SKM-1 treated with dmso at 0.1 percent for 144 hours (cell line): ENCODE measurements around the gene OGFR.

ENCODE experiments used
- DNase-seq: peaks from one replicate; lab custom pipeline; 2025; ENCODE audit not compliant: unreplicated experiment; lab: John Stamatoyannopoulos, UW

The OGFR gene

DNA sequence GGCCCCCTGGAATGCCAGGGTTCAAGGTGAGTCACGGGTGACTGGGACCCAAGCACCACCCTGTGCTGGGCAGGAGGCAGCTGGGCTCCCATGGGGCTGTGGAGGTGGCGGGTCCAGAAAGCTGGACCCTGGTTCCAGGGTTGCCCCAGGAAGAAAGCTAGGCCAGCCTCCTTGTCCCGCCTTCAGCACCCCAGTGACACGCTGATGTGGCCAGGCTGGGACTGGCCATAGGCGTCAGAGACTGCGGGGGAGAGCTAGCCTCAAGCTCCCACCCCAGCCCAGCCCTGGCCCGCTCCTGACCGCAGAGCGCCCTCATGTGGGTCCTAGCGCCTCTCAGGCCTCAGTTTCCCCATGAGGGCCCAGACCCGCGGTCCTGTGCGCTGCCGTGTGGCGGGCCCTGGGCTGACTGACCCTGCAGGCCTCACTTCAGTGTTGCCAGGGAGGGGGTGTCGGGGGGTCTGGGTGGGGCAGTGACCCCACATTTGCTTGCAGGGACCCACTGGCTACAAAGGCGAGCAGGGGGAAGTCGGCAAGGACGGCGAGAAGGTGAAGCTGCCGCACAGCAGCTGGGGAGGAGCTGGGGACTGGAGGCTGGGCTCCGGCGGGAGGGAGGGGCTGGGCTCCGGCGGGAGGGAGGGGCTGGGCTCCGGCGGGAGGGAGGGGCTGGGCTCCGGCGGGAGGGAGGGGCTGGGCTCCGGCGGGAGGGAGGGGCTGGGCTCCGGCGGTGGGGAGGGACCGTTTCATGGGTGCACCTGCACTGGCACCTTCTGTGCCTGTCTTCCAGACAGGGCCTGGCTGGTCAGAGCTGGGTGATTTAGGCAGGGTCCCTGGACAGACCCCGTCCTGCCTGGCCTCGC lies 20.1 kb downstream of the OGFR start:
- peak; percentile 50 for DNase-seq

DNA sequence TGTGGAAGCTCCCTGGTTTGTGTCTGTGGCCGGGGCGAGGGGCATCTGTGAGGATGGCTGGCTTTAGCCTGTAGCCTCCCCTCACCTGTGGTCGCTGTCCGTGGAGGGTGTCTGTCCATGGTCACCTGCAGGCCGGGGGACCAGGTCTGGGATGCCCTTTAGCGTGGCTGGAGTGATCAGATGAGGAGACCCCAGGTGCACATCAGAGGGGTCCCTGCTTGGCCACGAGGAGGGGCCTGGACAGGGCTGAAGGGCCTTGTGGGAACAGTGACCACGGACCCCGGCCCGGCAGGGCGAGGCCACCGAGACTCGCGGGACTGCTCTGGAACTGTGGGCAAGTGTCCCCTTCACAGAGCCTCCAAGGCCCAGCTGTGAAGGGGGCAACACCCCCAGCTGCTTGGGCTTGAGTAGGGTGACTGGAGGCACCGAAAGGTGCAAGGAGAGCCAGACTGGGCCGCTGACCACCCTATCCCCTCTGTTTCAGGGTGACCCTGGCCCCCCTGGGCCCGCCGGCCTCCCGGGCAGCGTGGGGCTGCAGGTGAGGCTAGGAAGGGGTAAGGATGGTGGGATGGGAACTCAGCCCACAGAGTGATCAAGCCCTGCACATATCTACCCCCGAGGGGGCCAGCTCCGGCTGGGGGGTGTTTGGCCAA lies 20.8 kb downstream of the OGFR start:
- DNase-seq: no peak

DNA sequence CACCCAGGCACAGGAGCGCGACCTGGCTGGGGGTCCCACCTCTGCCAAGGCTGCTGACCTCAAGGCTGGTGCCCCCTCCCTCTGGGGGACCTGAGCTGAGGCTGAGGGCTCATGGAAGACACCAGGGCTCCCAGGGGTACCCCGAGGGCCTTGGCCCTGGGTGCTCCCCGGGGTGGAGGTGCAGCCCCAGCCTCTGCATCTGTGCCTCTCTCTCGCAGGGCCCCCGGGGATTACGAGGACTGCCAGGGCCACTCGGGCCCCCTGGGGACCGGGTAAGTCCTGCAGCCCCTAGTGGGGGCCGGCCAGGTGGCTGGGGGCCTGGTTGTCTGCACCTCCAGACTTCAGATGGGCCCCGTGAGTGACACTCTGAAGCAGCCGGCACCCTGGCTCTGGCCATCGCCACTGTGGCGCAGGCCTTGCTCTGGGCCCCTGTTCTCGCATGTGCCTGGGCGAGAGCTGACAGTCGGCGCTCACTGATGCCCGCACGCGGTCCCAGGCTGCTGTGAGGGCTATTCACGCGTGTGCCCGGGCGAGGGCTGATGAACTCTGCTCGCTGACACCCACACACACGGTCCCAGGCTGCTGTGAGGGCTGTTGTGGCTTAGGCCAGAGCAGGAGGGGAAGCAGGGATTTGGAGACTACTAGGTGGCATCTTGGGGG lies 21.5 kb downstream of the OGFR start:
- no peak for DNase-seq

DNA sequence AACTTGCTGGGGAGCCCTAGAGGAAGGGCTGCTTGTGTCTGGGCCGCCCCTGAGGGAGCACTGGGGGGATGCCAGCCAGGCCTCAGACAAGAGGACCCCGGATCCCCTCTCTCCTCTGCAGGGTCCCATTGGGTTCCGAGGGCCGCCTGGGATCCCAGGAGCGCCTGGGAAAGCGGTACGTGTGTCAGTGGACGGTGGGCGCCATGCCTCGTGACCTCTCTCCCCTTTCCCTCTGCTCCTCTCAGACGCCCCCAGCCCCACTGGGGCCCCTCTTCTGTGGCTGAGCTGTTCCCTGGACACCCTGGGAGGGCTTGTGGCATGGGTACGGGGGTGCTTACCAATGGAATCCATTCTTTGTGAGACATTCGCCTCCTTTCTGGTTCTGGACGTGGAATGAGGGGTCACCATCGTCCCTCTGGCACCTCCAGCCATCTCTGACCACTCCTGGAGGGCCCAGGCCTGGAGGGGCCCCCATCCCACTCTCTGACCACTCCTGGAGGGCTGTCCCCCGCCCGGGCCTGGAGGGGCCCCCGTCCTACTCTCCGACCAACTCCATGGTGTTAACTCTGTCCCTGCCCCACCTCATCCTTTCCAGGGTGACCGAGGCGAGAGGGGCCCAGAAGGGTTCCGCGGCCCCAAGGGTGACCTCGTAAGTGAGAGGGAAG lies 22.1 kb downstream of the OGFR start:
- no peak for DNase-seq

DNA sequence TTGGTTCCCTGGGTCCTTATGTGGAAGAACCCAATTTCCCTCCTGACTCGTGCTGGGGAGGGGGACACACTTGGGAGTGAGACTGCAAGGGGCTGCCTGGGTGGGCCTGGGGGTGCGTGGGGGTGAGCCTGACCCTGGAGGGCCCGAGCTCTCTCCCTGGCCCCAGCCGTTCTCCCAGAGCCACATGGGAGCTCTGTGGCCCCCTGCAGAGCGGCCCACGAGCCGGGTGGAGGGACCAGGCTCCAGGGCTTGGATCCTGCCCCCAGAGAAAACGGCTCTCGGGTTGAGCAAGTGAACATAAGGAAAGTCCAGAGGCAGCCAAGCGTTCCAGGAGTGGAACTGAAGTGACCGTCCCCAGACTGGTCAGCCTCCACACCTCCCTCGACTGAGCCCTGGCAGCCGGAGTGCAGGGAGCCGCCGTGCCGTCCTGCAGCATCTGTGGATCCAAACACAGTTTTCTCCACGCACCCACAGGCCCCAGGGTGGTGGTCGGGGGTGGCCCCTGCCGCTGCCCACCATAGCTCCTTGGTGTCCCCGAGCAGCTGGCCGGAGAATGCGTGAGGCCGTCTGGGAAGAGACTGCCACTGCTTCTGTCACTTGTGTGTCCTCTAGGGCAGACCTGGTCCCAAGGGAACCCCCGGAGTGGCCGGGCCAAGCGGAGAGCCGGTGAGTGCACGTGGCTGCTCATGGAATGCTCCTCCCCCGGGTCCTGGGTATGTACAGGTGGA lies 22.8 kb downstream of the OGFR start:
- DNase-seq: no peak

DNA sequence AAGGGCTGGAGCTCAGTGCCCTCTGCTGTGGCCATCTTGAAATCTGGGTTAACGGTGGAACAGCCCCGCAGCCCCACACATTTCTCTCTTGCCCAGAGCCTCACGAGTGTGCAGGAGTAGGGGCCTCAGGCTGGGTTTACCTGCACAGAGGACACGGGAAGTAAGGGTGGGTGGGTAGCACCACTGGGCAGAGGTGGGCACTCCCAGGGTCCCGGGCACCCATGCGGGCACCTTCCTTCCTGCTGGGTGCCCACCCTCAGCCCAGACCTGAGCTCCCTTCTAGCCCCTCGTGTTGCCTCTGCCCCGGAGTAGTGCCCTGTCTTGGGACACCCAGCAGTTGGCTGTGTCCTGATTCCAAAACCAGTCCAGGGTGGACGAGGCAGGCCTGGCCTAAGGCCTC lies 23.4 kb downstream of the OGFR start:
- no peak for DNase-seq

DNA sequence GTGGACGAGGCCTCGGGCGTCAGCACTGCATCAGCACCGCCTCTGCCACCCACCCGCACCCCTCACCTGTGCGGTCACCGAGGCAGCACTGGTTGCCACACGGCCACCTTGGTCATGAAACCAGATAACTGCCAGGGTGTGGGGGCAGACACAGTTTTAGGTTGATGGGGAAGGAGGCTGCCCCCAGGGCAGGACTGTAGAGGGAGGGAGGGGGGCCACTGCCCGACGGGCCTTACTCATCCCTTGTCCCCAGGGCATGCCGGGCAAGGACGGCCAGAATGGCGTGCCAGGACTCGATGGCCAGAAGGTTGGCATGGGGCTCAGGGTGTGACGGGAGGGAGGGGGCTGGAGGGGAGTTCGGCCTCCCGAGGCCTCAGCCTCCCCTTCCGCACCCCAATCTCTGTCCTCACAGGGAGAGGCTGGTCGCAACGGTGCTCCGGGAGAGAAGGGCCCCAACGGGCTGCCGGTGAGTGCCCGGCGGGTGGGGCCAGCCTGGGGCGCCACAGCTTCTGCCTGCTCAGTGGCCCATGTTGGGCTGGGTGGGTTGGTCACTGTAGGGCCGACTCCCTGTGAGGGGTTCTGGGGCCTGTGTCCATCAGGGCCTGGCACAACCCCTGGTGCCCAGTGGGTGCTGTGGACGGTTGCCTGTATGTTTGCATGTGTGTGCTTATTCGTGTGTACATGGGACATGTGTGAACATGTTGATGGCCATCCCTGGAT lies 24.0 kb downstream of the OGFR start:
- no peak for DNase-seq

DNA sequence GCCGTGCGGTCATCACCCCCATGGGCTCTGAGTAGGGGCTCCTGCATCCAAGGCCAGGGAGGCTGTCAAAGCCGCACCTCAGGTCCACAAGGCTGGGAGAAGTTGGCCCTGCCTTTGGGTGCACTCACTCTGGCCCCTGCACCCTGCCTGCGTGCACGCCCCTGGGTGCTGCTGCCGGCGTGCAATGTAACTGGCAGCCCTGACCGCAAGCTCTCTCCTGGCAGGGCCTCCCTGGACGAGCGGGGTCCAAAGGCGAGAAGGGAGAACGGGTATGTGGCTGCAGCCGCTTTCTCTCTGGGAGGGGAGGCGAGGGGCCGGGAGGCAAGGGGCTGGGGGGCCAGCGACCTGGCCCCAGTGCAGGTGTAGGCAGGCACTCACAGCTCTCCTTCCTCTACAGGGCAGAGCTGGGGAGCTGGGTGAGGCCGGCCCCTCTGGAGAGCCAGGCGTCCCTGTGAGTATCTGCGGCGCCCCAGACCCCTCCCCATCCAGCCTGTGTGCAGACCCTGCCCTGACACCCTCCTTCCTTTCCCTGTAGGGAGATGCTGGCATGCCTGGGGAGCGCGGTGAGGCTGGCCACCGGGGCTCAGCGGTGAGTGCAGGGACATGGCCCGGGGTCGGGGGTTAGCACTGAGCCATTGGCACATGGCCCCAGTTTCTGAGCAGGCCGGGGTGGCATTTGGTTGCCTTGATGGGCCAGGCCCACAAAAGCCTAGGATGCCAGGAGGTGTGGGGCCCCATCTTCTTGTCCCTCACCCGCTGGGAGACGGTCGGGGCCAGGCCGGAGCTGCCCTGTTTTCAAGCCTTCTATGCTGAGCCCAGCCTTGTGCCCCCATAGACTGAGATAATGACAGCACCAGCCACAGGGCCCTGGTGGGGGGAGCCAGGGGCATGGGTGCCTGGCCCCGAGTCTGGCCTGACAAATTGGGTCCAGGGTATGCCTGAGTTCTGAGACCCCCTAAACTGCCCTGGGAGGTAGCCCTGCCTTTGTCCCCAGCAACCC lies 24.9 kb downstream of the OGFR start:
- DNase-seq: no peak

DNA sequence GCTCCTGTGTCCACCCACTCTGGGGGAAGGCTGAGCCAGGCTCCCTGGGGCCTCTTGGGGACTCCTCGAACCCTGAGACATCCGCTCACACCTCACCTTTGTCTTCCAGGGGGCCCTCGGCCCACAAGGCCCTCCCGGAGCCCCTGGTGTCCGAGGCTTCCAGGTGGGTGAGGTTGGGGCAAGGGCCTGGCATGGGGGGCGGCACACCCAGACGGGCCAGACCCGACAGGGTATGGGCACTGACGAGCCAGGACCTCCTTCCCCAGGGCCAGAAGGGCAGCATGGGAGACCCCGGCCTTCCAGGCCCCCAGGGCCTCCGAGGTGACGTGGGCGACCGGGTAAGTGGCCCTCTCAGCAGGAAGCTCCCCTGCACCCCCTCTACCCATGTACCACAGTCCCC lies 25.6 kb downstream of the OGFR start:
- no peak for DNase-seq

DNA sequence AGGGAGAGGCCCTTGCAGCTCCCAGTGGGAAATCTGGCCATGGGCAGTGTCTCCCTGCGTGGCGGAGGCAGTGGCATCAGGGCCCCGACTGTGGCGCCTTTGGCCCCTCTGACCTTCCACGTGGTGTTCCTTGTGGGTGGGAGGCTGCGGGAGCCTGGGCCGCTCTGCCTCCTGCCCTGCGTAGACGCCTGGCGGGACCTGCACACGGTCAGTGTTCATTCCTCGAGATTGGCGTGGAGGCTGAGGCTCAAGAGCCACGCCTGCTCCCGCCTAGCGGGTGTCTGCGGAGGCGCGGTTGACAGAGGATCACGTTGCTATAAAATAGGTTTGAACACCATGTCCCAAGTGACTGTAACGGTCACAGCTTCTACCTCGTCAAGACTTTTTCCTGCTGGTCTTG lies 26.2 kb downstream of the OGFR start:
- no peak for DNase-seq

DNA sequence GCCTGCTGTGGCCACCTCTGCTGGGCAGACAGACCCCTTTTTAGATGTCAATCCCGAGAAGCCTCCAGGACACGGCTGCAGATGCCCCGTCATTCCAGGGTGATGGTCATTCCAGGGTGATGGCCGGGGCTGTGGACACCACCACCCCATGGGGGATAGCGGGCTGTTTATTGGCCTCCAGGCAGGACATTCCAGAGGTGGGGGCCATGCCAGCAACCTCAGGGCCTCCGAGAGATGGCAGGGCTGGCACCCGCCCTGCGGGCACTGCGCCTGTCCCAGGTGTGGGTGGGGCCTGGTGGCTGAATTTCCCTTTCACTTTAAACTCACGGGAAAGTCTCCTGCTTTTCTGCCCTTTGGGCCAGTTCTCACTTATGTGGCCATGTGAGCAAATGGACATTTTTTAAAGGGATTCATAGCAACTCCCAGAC lies 26.7 kb downstream of the OGFR start:
- DNase-seq: no peak

DNA sequence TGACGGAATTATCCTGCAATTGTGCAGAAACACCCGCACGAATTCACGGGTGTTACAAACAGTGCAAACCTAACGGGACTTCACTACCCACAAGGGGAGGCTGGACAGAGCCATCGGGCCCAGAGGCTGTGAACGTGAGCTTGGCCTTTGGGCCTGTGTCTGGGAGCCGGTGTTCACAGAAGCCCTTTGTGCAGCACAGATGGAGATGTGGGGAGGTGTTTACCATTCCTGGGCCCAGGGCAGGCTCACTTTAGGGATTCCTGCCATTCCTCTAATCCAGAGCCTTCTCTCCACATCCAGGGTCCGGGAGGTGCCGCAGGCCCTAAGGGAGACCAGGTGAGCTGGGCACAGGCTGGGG lies 27.2 kb downstream of the OGFR start:
- no peak for DNase-seq

DNA sequence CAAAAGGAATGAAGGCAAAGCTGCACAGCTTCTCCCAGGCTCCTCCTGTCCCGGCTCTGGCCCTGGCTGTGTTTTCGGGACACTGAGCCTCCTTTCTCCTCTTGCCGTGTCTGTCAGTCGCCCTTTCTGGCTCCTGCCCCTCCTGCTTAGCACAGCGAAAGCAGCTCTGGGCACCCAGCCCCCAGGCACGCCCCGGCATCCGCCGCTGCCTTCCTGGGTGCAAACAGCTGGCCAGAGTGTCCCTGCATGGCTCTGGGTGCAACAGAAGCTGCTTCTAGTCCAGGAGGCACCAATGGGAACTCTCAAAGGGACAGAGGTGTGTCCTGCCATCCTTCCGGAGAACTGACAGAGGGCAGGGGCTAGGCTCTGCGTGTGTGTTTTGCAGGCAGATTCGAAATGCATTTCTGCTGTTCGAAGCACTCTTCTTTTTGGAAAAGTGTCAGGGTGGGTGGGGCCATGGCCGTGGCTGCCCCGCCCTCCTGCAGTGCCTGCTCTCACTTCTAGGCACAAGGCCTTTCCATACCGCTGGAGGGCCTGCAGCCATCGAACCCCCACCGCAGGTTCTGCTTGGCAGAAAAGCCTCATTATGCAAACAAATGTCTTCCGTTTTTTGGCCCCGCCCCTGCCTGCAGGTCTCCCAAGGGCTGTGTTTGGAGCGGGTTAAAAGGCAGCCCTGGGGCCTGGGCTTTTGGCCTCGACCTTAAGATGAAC lies 27.7 kb downstream of the OGFR start:
- peak; percentile 93 for DNase-seq

DNA sequence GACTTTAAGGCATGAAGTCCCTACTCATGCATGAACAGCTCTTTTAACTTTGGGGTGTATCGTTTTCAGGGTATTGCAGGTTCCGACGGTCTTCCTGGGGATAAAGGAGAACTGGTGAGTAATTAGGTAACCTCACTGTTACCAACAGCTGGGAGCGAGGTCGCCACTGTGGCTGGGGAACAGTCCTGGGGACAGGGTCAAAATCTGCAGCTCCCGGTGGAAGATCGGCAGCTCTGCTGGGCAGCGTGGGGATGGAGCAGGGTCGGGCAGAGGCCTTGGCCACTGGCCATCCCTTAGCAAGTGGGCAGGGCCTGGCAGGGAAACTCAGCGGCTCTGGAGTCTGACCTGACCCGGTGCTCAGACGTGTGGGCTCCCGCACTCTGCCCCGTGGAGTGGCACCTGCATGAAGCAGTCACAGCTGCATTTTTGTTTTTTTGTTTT lies 28.3 kb downstream of the OGFR start:
- DNase-seq: peak; percentile 69

DNA sequence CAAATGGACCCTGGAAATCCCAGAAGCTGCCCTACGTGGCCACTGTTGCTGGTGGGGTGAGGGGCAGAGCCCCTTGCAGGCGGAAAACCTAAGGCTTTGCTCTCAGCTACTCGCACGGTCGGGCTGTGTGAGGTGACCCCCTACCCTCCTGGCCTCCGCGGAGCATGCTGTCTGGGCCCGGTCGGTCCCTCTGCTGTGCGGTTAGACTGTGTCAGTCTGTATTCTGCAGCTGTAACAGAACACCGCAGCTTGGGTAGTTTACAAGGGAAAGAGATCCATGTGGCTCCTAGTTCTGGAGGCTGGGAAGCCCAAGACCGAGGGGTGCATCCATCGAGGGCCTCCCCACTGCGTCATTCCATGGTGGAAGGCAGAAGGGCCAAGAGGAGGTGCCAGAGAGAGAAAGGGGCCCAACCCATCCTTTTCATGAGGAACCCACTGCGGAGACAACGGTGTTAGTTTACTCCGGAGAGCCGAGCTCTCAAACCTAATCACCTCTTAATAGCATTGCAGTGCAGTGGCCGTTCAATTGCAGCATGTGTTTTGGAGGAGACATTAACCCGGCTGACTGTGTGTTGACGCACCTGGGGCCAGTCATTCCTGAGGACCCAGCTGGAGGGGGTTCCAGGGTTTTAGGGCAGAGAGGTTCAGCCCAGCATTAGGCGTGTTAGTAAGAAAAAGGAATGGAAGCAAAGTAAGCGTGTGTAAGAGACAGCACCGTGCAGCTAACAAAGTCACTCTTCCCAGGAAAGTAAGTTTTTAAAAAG lies 30.5 kb downstream of the OGFR start:
- DNase-seq: no peak

DNA sequence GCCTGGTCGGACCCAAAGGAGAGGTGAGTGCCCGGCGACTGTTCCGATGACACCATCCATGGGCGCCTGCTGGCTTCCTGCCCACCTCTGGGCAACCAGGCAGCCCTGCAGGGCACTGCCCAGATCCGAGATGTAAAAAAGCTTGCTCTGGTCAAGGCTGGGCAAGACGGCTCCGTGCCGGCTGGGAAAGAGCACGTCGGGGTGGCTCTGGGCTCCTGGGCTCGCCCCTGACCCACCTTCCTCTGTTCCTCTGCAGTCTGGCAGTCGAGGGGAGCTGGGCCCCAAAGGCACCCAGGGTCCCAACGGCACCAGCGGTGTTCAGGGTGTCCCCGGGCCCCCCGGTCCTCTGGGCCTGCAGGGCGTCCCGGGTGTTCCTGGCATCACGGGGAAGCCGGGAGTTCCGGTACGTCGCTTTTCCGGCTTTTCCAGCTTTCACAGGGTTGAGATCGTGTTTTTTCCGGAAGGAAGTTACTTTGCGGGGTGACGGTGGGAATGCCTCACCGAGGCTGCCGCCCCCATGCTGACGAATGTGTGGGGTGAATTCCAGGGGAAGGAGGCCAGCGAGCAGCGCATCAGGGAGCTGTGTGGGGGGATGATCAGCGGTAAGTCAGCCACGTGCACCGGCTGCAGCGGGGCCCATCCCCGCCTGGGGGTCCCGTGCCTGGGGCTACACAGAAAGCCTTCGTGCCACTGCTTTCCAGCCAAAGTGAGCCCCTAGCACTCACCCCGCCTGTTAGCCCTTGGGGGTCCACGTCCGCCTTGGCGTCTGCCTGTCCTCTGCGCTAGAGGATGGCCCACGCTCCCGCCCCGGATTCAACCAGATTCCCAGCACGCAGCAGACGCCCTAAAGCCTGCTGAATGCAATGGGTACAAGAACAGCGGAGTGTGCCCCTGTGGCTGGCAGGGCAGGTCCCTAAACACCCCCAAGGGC lies 31.6 kb downstream of the OGFR start:
- DNase-seq: no peak
